Measurements from ENCODE around the gene SLC16A5.

Gene SLC16A5

DNA sequence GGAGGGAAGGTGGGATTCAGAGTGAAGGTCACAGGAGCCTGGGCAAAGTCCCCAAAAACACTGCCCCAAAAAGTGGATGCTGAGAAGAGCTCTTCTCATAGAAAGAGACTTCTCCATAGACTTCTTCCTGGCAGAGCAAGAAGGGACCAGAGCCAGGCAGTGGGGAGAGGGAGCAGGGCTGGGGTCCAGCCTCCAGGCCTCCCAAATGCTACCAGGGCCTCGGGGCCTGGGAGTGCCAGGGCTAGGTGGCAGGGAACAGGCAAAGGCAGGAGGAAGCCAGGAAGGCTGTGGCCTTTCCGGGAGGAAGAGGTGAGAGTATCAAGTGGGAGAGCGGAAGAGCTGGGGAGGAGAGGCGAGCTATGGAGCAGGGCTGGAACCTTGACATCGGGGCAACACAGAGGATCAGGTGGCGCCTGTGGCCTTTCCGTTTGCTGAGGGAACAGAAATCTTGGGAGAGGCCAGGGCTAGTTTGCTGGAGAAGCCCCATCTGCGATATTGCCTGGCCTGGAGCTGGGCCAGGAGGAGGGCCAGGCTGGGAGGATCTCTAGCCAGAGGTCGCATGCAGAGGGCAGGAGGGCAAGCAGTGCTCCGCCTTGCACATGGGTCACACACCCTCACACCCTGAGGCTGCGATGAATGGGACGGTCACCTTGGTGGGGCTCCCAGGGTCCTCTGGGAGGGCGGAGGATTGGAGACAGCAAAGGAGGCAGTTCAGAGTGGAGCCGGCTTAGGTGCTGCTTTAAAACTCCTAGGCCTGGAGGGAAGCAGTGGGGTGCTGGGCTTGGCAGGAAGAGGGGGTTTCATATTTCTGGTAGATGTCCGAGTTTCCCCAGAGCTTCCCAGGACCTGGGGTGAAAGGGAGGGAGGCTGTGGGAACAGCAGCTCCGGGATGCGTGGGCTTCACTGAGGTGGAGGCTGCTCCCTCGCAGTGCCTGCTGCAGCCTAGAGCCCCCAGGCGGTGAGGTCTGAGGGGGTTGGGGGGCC, 3.4 kb downstream of the SLC16A5 start:
- no peak overlapping the region for H3K27ac ChIP-seq (ENCODE audit: low read length)
- H3K4me2 ChIP-seq (ENCODE audit: insufficient read depth, low read length): no peak overlapping the region
- no peak for ATAC-seq (ENCODE audit: insufficient read depth, low read depth)

DNA sequence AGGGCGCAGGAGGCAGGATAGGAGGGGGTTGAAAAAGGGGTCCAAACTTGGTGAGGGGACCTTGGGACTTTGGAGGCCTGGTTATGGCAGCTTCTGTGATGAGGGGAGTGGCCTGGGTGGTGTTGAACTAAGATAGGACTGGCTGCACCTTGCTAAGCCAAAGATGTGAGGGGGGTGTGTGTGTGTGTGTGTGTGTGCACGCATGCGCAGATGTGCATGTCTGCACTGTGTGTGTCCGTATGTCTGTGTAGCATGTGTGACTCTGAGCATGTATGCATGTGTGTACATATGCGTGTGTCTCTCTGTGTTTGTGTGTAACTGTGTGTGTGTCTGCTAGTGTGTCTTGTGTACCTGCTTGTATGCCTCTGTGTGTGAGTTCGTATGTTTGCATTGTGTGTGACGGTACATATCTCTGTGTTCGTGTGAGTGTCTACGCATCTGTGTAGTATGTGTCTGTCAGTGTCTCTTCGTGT, 4.1 kb downstream of the SLC16A5 start:
- DNase-seq (no peak), ATAC-seq (ENCODE audit: insufficient read depth, low read depth) (no peak)
- no peaks in the 10 kb centered on the region for H3K9me3 ChIP-seq (ENCODE audit: insufficient read depth, low read length, severe bottlenecking)
- H4K20me1 ChIP-seq (ENCODE audit: insufficient read depth, low read length): no peaks in the 10 kb centered on the region
- H3K4me1 ChIP-seq (ENCODE audit: insufficient read depth, low read length): peaks cover 22% of the 10 kb centered on the region
- no peaks in the 10 kb centered on the region for H3K27me3 ChIP-seq (ENCODE audit: insufficient read depth, low read length, poor library complexity)
- no peak overlapping the region for H3K4me3 ChIP-seq (ENCODE audit: low read depth in 1 of 2, low read length in 2 of 2)
- H3K79me2 ChIP-seq (ENCODE audit: insufficient read depth, low read length): no peaks in the 10 kb centered on the region
- no peak overlapping the region for H3K4me2 ChIP-seq (ENCODE audit: insufficient read depth, low read length)
- no peak overlapping the region for H3K9ac ChIP-seq (ENCODE audit: low read depth, low read length)
- TF ChIP-seq, protein P1, sequence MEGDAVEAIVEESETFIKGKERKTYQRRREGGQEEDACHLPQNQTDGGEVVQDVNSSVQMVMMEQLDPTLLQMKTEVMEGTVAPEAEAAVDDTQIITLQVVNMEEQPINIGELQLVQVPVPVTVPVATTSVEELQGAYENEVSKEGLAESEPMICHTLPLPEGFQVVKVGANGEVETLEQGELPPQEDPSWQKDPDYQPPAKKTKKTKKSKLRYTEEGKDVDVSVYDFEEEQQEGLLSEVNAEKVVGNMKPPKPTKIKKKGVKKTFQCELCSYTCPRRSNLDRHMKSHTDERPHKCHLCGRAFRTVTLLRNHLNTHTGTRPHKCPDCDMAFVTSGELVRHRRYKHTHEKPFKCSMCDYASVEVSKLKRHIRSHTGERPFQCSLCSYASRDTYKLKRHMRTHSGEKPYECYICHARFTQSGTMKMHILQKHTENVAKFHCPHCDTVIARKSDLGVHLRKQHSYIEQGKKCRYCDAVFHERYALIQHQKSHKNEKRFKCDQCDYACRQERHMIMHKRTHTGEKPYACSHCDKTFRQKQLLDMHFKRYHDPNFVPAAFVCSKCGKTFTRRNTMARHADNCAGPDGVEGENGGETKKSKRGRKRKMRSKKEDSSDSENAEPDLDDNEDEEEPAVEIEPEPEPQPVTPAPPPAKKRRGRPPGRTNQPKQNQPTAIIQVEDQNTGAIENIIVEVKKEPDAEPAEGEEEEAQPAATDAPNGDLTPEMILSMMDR (IDR thresholded peaks at IDR 0.05; ENCODE audit: borderline replicate concordance, extremely low read depth, low read length, poor library complexity, severe bottlenecking): no peak
- no peak for TF ChIP-seq EZH2 (IDR thresholded peaks at IDR 0.05; ENCODE audit: borderline replicate concordance, low read depth, low read length, severe bottlenecking)
- H3K27ac ChIP-seq (ENCODE audit: low read length): no peak overlapping the region
- H2AFZ ChIP-seq (ENCODE audit: low read depth, low read length): no peak overlapping the region
- no peaks in the 10 kb centered on the region for H3K36me3 ChIP-seq (ENCODE audit: insufficient read depth, low read length)

More for the DNA sequence above, 3.4 kb downstream of the SLC16A5 start:
- H3K9ac ChIP-seq (ENCODE audit: low read depth, low read length): no peak overlapping the region
- H2AFZ ChIP-seq (ENCODE audit: low read depth, low read length): no peak overlapping the region
- H3K9me3 ChIP-seq (ENCODE audit: insufficient read depth, low read length, severe bottlenecking): no peaks in the 10 kb centered on the region
- no peak for TF ChIP-seq EZH2 (IDR thresholded peaks at IDR 0.05; ENCODE audit: borderline replicate concordance, low read depth, low read length, severe bottlenecking)
- TF ChIP-seq, protein P1 (IDR thresholded peaks at IDR 0.05; ENCODE audit: borderline replicate concordance, extremely low read depth, low read length, poor library complexity, severe bottlenecking): no peak
- no peaks in the 10 kb centered on the region for H3K36me3 ChIP-seq (ENCODE audit: insufficient read depth, low read length)
- H3K4me3 ChIP-seq (ENCODE audit: low read depth in 1 of 2, low read length in 2 of 2): no peak overlapping the region
- no peaks in the 10 kb centered on the region for H3K27me3 ChIP-seq (ENCODE audit: insufficient read depth, low read length, poor library complexity)
- H3K79me2 ChIP-seq (ENCODE audit: insufficient read depth, low read length): no peaks in the 10 kb centered on the region
- no peak for DNase-seq
- H3K4me1 ChIP-seq (ENCODE audit: insufficient read depth, low read length): peaks cover 25% of the 10 kb centered on the region
- H4K20me1 ChIP-seq (ENCODE audit: insufficient read depth, low read length): no peaks in the 10 kb centered on the region

DNA sequence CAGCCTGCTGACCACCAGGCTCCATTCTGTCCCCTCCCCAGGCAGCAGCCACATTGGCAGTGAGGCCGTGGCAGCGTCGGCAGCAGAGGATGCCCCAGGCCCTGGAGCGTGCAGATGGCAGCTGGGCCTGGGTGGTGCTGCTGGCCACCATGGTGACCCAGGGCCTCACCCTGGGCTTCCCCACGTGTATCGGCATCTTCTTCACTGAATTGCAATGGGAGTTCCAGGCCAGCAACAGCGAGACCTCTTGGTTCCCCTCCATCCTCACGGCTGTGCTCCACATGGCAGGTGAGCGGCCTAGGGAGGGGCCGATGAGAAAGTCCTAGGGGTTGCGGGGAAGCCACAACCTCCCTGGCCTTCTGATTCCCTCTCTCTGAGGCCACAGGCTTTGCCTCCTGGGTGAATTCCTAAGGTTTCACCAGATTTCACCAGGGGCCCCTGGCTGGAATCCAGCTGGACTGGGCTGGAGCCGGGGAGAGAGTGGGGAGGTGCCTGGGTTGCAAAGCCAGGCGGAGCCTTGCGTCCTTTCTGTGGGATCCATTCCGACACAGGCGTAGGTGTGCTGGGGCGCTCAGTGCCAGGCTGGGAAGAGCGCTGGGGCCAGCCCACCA, 5.9 kb downstream of the SLC16A5 start:
- Histone ChIP-seq H2AFZ (ENCODE audit: low read depth, low read length) (no peak overlapping the region), H3K9ac (ENCODE audit: low read depth, low read length) (no peak overlapping the region), H3K36me3 (ENCODE audit: insufficient read depth, low read length) (no peaks in the 10 kb centered on the region), H4K20me1 (ENCODE audit: insufficient read depth, low read length) (no peaks in the 10 kb centered on the region), H3K4me1 (ENCODE audit: insufficient read depth, low read length) (peaks cover 6% of the 10 kb centered on the region), H3K79me2 (ENCODE audit: insufficient read depth, low read length) (no peaks in the 10 kb centered on the region), H3K27ac (ENCODE audit: low read length) (no peak overlapping the region), H3K4me2 (ENCODE audit: insufficient read depth, low read length) (no peak overlapping the region), H3K4me3 (ENCODE audit: low read depth in 1 of 2, low read length in 2 of 2) (no peak overlapping the region), H3K9me3 (ENCODE audit: insufficient read depth, low read length, severe bottlenecking) (no peaks in the 10 kb centered on the region), H3K27me3 (ENCODE audit: insufficient read depth, low read length, poor library complexity) (no peaks in the 10 kb centered on the region)
- no peak for TF ChIP-seq EZH2 (IDR thresholded peaks at IDR 0.05; ENCODE audit: borderline replicate concordance, low read depth, low read length, severe bottlenecking)
- TF ChIP-seq, protein P1 (IDR thresholded peaks at IDR 0.05; ENCODE audit: borderline replicate concordance, extremely low read depth, low read length, poor library complexity, severe bottlenecking): no peak
- ATAC-seq (ENCODE audit: insufficient read depth, low read depth) (no peak), DNase-seq (no peak)

Measured in DND-41 (cell line).